Progenitor cell of endocrine pancreas (in vitro differentiated cells): Measurements from ENCODE around the gene ORC3. TPM values are rescaled to one million over a fixed set of nuclear protein-coding genes. Genes with fewer than 3 reads are reported as not detected.
A peak's percentile ranks its signal among the peaks of the same experiment; 100 is the strongest.

Experiments
- DNase-seq: peaks from one replicate; pipeline ENCODE4 v3.0.0; 2021; ENCODE audit warnings: low spot score; ENCODE audit not compliant: unreplicated experiment
- H3K27ac Mint-ChIP-seq: 2 replicates; pipeline ENCODE4 v1.8.0; 2021; ENCODE audit warnings: mild to moderate bottlenecking, moderate library complexity, mixed read lengths
- H3K27me3 Mint-ChIP-seq: 2 replicates; pipeline ENCODE4 v1.8.0; 2021; ENCODE audit warnings: mixed read lengths
- H3K36me3 Mint-ChIP-seq: 2 replicates; pipeline ENCODE4 v1.8.0; 2022; ENCODE audit warnings: mixed read lengths; ENCODE audit not compliant: insufficient read depth
- H3K4me1 Mint-ChIP-seq: 2 replicates; pipeline ENCODE4 v1.8.0; 2021; ENCODE audit warnings: low read depth, mixed read lengths
- H3K4me3 Mint-ChIP-seq: 2 replicates; pipeline ENCODE4 v1.8.0; 2021; ENCODE audit warnings: low read depth, mild to moderate bottlenecking, moderate library complexity, mixed read lengths
- H3K9me3 Mint-ChIP-seq: 2 replicates; pipeline ENCODE4 v1.8.0; 2021; ENCODE audit warnings: low read depth, mixed read lengths
- total RNA-seq: library from RNA; stranded (reverse); gene quantifications from 2 replicates; pipeline ENCODE4 v1.2.1, GENCODE V29; 2021
- TF ChIP-seq, protein P1 (sequence below): fragments of 200-600 bp; sonication (generic); IDR thresholded peaks from one replicate; pipeline ENCODE4 v1.5.0; 2021; ENCODE audit warnings: antibody characterized with exemption, mild to moderate bottlenecking; ENCODE audit not compliant: unreplicated experiment

The ORC3 gene
- total RNA-seq, 1 donor from 2014 or later, result 31.6 TPM

GRCh38 chr6:87698547-87699006 is 108.6 kb downstream of the ORC3 start:
- TF ChIP-seq, protein P1, sequence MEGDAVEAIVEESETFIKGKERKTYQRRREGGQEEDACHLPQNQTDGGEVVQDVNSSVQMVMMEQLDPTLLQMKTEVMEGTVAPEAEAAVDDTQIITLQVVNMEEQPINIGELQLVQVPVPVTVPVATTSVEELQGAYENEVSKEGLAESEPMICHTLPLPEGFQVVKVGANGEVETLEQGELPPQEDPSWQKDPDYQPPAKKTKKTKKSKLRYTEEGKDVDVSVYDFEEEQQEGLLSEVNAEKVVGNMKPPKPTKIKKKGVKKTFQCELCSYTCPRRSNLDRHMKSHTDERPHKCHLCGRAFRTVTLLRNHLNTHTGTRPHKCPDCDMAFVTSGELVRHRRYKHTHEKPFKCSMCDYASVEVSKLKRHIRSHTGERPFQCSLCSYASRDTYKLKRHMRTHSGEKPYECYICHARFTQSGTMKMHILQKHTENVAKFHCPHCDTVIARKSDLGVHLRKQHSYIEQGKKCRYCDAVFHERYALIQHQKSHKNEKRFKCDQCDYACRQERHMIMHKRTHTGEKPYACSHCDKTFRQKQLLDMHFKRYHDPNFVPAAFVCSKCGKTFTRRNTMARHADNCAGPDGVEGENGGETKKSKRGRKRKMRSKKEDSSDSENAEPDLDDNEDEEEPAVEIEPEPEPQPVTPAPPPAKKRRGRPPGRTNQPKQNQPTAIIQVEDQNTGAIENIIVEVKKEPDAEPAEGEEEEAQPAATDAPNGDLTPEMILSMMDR, result no peak
- peaks cover 3% of the 10 kb centered on the region for H3K36me3 Mint-ChIP-seq
- DNase-seq, result no peak
- no peaks in the 10 kb centered on the region for H3K9me3 Mint-ChIP-seq
- no peaks in the 10 kb centered on the region for H3K27me3 Mint-ChIP-seq
- peak overlapping the region; percentile 98 for H3K4me3 Mint-ChIP-seq
- H3K4me1 Mint-ChIP-seq, result peaks cover 43% of the 10 kb centered on the region
- peak overlapping the region; percentile 97 for H3K27ac Mint-ChIP-seq

GRCh38 chr6:87699576-87699975 is 109.6 kb downstream of the ORC3 start:
- peak overlapping the region; percentile 97 for H3K27ac Mint-ChIP-seq

GRCh38 chr6:87700397-87701343 is 110.7 kb downstream of the ORC3 start:
- DNase-seq, result peak; percentile 21
- H3K4me1 Mint-ChIP-seq, result peaks cover 35% of the 10 kb centered on the region
- TF ChIP-seq, protein P1, result no peak

More at GRCh38 chr6:87699576-87699975, 109.6 kb downstream of the ORC3 start:
- no peak for DNase-seq
- H3K9me3 Mint-ChIP-seq, result no peaks in the 10 kb centered on the region
- TF ChIP-seq, protein P1, result no peak
- H3K4me1 Mint-ChIP-seq, result peaks cover 35% of the 10 kb centered on the region
- peak overlapping the region; percentile 98 for H3K4me3 Mint-ChIP-seq
- H3K27me3 Mint-ChIP-seq, result no peaks in the 10 kb centered on the region
- H3K36me3 Mint-ChIP-seq, result peaks cover 2% of the 10 kb centered on the region

DNA sequence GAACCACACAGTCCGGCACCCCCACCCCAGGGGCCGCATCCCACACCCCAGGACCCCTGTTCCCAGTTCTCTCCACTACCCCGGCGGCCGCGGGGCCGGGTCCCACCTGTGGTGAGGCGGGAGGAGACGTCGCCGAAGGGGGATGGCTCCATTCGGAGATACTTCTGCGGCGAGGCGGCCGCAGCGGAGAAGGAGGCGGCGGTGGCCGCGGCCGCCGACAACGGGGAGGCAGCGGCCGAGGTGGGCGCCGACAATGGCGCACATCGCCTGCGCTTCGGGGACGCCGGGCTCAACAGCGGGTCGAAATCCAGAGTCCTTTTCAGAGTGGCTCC is 111.4 kb downstream of the ORC3 start:
- Mint-ChIP-seq H3K36me3 (peaks cover 2% of the 10 kb centered on the region), H3K4me3 (peak overlapping the region; percentile 98), H3K27me3 (no peaks in the 10 kb centered on the region), H3K4me1 (peaks cover 29% of the 10 kb centered on the region), H3K27ac (peak overlapping the region; percentile 97), H3K9me3 (no peaks in the 10 kb centered on the region)
- TF ChIP-seq, protein P1, result no peak
- peak; percentile 33 for DNase-seq

More at GRCh38 chr6:87700397-87701343, 110.7 kb downstream of the ORC3 start:
- H3K36me3 Mint-ChIP-seq, result peaks cover 2% of the 10 kb centered on the region
- peak overlapping the region; percentile 97 for H3K27ac Mint-ChIP-seq
- H3K4me3 Mint-ChIP-seq, result peak overlapping the region; percentile 98
- H3K27me3 Mint-ChIP-seq, result no peaks in the 10 kb centered on the region
- H3K9me3 Mint-ChIP-seq, result no peaks in the 10 kb centered on the region

GRCh38 chr6:87701676-87702588 is 112.0 kb downstream of the ORC3 start, which contains the start of gene AKIRIN2:
Gene AKIRIN2 (minus strand): TSS chr6:87702233. CDS start chr6:87701684, 549 bp downstream.
- H3K27me3 Mint-ChIP-seq, result no peaks in the 10 kb centered on the region
- peak; percentile 94 for DNase-seq
- H3K4me1 Mint-ChIP-seq, result peaks cover 29% of the 10 kb centered on the region
- peak within 1 kb of the TSS; percentile 97 for H3K27ac Mint-ChIP-seq
- H3K36me3 Mint-ChIP-seq, result peaks cover 2% of the 10 kb centered on the region
- TF ChIP-seq, protein P1, result no peak
- H3K4me3 Mint-ChIP-seq, result peak within 1 kb of the TSS; percentile 98
- H3K9me3 Mint-ChIP-seq, result no peaks in the 10 kb centered on the region
